AG09309 (cell line): ENCODE data around the gene IQGAP1.
A peak's percentile ranks its signal among the peaks of the same experiment; 100 is the strongest.

Experiments
- DNase-seq: peaks from one replicate; pipeline ENCODE4 v3.0.0-alpha.2; 2010; ENCODE audit warnings: low read depth
- H3K4me3 ChIP-seq: 2 replicates; pipeline ENCODE4 v1.5.1; 2011; ENCODE audit warnings: mild to moderate bottlenecking, low read depth, low read length, moderate library complexity; ENCODE audit not compliant: control insufficient read depth
- CTCF ChIP-seq: IDR thresholded peaks from 2 replicates; pipeline ENCODE4 v1.5.1; 2011; ENCODE audit warnings: mild to moderate bottlenecking, low read depth, low read length, inconsistent platforms; ENCODE audit not compliant: insufficient read depth, control insufficient read depth; ENCODE audit errors: missing control alignments

IQGAP1 gene

GRCh38 chr15:90376789-90377188 lies 11.3 kb upstream of the IQGAP1 start:
- DNase-seq, result no peak
- TF ChIP-seq CTCF, result no peak
- no peak overlapping the region for H3K4me3 ChIP-seq

- H3K4me3 ChIP-seq, result no peak overlapping the region
- no peak for TF ChIP-seq CTCF
- no peak for DNase-seq
Measured at GRCh38 chr15:90379263-90379662, 8.8 kb upstream of the IQGAP1 start.

GRCh38 chr15:90381515-90381914 lies 6.5 kb upstream of the IQGAP1 start:
- DNase-seq, result no peak
- no peak for TF ChIP-seq CTCF
- H3K4me3 ChIP-seq, result no peak overlapping the region

- H3K4me3 ChIP-seq, result no peak overlapping the region
- TF ChIP-seq CTCF, result no peak
- no peak for DNase-seq
Measured at GRCh38 chr15:90382320-90382719, 5.7 kb upstream of the IQGAP1 start.

- H3K4me3 ChIP-seq, result no peak overlapping the region
- no peak for DNase-seq
- TF ChIP-seq CTCF, result no peak
Measured at GRCh38 chr15:90386221-90386620, 1.8 kb upstream of the IQGAP1 start.

GRCh38 chr15:90388462-90389380 lies 679 bp downstream of the IQGAP1 start:
- no peak for TF ChIP-seq CTCF
- DNase-seq, result no peak
- peak overlapping the region; percentile 82 for H3K4me3 ChIP-seq

GRCh38 chr15:90389513-90389912 lies 1.5 kb downstream of the IQGAP1 start:
- H3K4me3 ChIP-seq, result peak overlapping the region; percentile 82
- DNase-seq, result no peak
- TF ChIP-seq CTCF, result no peak
